SK-N-MC (cell line): ENCODE results near the gene SLC16A12.
"Not testable (repeated sequence)": the region's sequence is repeated elsewhere in the genome, so short reads cannot be mapped to it uniquely, and the experiment has no call there.

Experiments
- EZH2 ChIP-seq: fragments of 200-600 bp; sonication (generic); IDR thresholded peaks from one replicate; pipeline ENCODE4 v1.6.1; 2017; ENCODE audit warnings: antibody characterized with exemption
- FOXP2 ChIP-seq: optimal IDR thresholded peaks from 2 replicates; pipeline ENCODE3; 2011; ENCODE audit warnings: mild to moderate bottlenecking, moderate library complexity; ENCODE audit not compliant: insufficient read depth; ENCODE audit errors: extremely low read length, control extremely low read depth
- POLR2AphosphoS5 ChIP-seq: IDR thresholded peaks from 2 replicates; pipeline ENCODE4 v1.6.1; 2012; ENCODE audit warnings: mild to moderate bottlenecking, low read depth, low read length, borderline replicate concordance

GRCh38 chr10:89407792-89408191, 127.6 kb downstream of the SLC16A12 start:
- TF ChIP-seq EZH2, POLR2AphosphoS5, FOXP2: not testable (repeated sequence)
